Activated naive CD8-positive, alpha-beta T cell (primary cell): Measurements from ENCODE around the gene ADGRG6.

Source experiments
- H3K27ac Mint-ChIP-seq: one replicate; pipeline ENCODE4 v1.8.0; 2021; ENCODE audit warnings: mixed read lengths
- H3K27me3 Mint-ChIP-seq: one replicate; pipeline ENCODE4 v1.8.0; 2021; ENCODE audit warnings: mixed read lengths
- H3K36me3 Mint-ChIP-seq: one replicate; pipeline ENCODE4 v1.8.0; 2021; ENCODE audit warnings: mixed read lengths
- H3K4me1 Mint-ChIP-seq: one replicate; pipeline ENCODE4 v1.8.0; 2021; ENCODE audit warnings: low read depth, mixed read lengths
- H3K4me3 Mint-ChIP-seq: one replicate; pipeline ENCODE4 v1.8.0; 2021; ENCODE audit warnings: mild to moderate bottlenecking, mixed read lengths
- H3K9me3 Mint-ChIP-seq: one replicate; pipeline ENCODE4 v1.8.0; 2021; ENCODE audit warnings: low read depth, mixed read lengths

ADGRG6 gene

DNA sequence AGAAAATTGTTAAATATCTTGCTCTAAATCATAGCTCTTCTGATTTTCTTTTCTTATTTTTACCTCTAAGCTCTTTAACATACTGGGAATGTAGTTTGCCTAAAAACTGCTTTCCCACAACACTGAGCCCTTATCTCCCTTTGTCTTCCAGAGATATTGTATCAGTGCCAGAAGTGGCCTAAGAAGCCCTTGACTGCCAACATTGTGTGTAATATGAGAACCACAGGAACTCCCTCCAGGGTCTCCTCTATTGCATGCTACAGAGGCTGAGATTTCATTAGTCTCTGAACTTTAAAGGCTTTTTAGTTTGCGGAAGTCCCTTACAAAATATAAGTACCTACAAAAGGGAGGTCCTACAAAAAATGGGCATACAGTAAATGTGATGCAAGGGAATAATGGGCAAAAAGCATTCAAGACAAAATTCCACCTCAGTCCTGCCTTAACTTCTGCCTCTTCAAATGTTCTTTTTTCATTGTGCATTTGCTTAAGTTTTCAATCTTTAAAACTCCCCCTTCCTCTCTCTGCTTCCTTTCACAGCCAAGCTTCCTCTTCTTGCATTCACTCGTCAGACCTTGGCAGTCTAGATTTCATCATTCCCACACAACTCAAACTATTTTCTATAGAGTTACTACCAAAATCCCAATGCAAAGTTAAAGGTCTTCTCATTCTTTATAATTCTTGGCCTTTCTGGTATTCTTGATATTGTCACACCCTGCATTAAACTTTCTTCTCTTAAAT, 76.5 kb downstream of the ADGRG6 start:
- Mint-ChIP-seq H3K4me1 (peaks cover 4% of the 10 kb centered on the region), H3K36me3 (no peaks in the 10 kb centered on the region), H3K9me3 (no peaks in the 10 kb centered on the region), H3K27me3 (no peaks in the 10 kb centered on the region), H3K27ac (no peak overlapping the region), H3K4me3 (no peak overlapping the region)

DNA sequence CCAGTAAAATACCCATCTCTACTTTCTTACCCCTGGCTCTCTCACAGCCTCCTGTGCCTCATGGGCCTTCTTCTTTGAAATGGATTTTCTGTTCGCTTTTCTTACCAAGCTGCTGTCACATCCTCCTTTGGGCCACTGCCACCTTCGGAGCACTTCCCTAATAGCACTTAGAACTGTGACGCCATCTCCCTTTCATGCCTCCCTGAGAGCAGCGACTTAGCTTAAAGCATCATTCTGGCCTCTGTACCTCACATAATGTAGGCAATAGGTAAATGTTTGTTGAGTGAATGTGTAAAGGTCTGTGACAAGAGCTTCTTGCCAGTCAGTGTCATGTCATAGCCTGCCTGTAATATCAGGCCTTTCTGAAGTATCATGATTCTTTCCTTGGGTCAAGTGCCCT, 78.8 kb downstream of the ADGRG6 start:
- Mint-ChIP-seq H3K27me3 (no peaks in the 10 kb centered on the region), H3K4me1 (peaks cover 4% of the 10 kb centered on the region), H3K36me3 (no peaks in the 10 kb centered on the region), H3K9me3 (no peaks in the 10 kb centered on the region), H3K4me3 (no peak overlapping the region), H3K27ac (no peak overlapping the region)

DNA sequence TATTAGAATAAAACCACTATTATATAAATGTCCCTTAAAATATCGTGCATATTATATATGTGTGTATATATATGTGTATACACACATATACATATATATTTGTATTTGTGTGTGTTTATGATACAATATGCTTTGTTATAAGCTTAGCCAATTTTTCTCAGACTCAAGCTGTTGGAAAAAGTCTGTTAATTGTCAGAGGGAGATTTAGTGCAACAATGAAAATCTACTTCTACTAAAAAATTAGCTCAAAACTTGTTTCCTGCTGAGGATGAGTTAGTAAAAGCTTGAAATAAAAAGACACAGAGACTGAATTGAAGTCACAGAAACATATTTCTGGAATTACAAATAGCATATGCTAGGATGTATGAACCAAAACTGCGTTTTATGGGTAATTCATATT, 79.4 kb downstream of the ADGRG6 start:
- no peak overlapping the region for H3K27ac Mint-ChIP-seq
- peaks cover 4% of the 10 kb centered on the region for H3K4me1 Mint-ChIP-seq
- no peaks in the 10 kb centered on the region for H3K36me3 Mint-ChIP-seq
- no peaks in the 10 kb centered on the region for H3K9me3 Mint-ChIP-seq
- no peaks in the 10 kb centered on the region for H3K27me3 Mint-ChIP-seq
- no peak overlapping the region for H3K4me3 Mint-ChIP-seq

DNA sequence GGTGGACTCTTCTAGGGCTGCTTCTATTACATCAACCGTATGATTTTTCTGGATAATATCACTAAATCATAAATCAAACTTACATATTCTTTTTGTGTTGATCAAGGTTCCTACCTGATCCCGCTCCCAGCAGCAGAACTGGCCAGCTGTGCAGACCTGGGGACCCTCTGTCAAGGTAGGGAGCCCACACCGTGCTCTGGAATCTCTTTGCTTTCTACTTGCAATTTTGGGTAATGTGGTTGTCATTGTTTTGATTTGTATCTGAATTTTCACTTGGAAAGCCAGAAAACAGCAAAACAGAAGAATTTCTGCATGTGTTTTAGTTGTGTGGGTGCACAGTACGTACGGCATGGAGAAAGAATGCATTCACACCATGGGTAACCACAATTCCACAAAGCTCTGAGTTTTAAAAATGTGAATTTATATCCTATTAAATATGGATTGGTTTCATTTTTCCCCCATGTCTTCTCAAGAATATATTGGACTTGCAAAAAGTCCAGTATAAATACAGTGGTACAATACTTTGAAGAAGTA, 80.1 kb downstream of the ADGRG6 start:
- H3K9me3 Mint-ChIP-seq, result no peaks in the 10 kb centered on the region
- H3K27ac Mint-ChIP-seq, result no peak overlapping the region
- H3K4me1 Mint-ChIP-seq, result peaks cover 4% of the 10 kb centered on the region
- no peaks in the 10 kb centered on the region for H3K27me3 Mint-ChIP-seq
- H3K4me3 Mint-ChIP-seq, result no peak overlapping the region
- no peaks in the 10 kb centered on the region for H3K36me3 Mint-ChIP-seq

DNA sequence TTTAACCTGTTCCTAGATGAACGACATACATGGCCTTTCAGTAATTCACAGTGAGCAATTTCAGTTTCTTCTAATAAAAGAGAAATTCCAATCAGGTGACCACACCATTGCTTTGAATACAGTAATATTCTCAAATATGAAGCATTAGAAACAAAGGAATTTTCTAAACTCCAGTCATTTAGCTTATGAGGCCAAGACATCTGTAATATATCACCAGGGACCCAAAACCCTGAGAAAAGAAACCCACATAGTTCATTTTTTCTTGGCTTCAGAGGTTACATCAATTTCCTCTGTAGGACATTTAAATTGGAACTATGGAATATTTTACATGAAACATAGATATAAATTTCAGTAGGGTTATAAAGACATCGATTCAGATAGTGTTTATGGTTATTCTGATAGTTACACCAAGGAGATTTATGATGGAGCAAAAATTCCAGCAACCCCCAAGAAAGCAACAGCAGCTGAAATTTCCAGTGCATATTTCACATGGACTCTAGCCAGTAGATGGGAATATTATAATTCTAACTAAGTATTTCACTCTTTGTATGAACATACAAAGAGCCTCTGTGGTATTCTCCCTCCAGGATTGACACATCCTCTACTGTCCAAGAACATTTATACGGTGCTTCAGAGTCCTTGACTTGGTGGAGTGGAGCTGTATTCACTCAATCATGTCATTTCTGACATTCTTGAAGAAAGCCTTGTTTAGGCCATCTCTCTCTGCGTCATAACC, 82.9 kb downstream of the ADGRG6 start:
- no peaks in the 10 kb centered on the region for H3K9me3 Mint-ChIP-seq
- peaks cover 2% of the 10 kb centered on the region for H3K4me1 Mint-ChIP-seq
- no peaks in the 10 kb centered on the region for H3K36me3 Mint-ChIP-seq

DNA sequence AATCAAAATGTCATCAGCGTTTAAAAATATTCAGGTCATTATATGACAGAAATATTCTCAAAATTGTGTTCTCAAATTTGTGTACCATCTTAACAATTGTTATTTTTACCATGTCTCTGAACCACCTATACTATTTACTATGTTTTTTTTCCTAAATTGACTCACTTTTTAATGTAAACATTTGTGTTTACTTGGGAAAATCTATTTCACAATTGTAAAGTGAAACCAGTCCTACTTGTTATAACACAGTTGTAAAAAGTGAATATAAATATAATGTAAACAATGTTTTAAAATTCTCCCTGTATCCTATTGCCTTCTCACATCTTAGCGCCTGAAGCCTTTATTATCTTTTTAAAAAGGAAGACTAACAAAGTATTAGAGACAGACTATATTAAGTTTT, 83.5 kb downstream of the ADGRG6 start:
- H3K9me3 Mint-ChIP-seq, result no peaks in the 10 kb centered on the region
- no peaks in the 10 kb centered on the region for H3K27me3 Mint-ChIP-seq
- no peak overlapping the region for H3K4me3 Mint-ChIP-seq
- no peak overlapping the region for H3K27ac Mint-ChIP-seq
- H3K36me3 Mint-ChIP-seq, result no peaks in the 10 kb centered on the region
- peaks cover 2% of the 10 kb centered on the region for H3K4me1 Mint-ChIP-seq

More for the DNA sequence above, 82.9 kb downstream of the ADGRG6 start:
- H3K27ac Mint-ChIP-seq, result no peak overlapping the region
- no peak overlapping the region for H3K4me3 Mint-ChIP-seq
- no peaks in the 10 kb centered on the region for H3K27me3 Mint-ChIP-seq

DNA sequence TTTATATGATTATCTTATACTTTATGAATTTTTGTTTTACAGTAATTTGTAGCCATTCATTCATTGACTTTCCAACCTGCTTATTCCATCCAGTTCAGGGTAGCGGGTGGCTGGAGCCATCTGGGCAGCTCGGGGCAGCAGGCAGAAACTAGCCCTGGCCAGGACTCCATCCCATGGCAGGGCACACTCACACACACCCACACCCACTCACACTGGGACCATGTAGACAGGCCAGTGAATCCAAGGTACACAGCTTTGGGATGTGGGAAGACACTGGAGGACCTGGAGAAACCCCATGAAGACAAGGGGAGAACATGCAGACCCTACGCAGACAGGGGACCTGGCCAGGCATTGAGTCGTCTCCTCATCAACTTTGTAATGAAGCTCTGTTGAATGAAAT, 84.8 kb downstream of the ADGRG6 start:
- Mint-ChIP-seq H3K36me3 (no peaks in the 10 kb centered on the region), H3K27me3 (no peaks in the 10 kb centered on the region), H3K27ac (no peak overlapping the region), H3K4me1 (peaks cover 8% of the 10 kb centered on the region), H3K4me3 (no peak overlapping the region), H3K9me3 (no peaks in the 10 kb centered on the region)

DNA sequence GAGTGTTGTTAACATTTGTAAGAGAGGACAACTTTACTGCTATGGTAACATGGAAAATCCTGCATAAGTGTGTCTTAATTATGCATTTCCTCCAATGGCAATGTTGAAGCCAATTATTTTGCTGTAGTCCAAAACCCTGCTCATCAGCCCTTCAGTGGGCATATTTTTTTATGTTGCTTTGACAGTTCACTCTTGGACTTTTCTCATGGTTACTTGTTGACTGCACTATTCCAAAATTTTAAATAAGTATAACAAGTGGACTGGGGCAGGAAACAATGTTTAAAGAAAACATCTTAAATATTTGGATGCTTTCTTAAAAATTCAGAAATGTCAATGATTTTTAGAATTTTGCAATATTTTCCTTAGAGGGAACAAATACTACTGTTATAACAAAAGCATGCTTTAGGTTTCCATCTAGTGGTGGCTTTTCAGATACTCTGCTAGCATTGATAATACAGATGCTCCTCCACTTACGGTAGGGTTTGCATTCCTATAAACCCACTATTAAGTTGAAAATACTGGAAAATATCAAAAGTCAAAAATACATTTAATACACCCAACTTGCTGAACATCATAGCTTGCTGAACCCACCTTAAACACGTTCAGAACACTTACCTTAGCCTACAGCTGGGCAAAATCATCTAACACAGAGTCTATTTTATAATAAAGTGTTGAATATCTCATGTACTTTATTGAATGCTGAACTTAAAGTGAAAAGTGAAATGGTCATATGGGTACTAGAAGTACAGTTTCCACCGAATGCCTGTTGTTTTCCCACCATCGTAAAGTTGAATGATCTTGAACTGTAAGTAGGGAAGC, 86.4 kb downstream of the ADGRG6 start:
- H3K4me1 Mint-ChIP-seq, result peaks cover 13% of the 10 kb centered on the region
- H3K9me3 Mint-ChIP-seq, result no peaks in the 10 kb centered on the region
- H3K4me3 Mint-ChIP-seq, result no peak overlapping the region
- H3K27me3 Mint-ChIP-seq, result no peaks in the 10 kb centered on the region
- no peak overlapping the region for H3K27ac Mint-ChIP-seq
- no peaks in the 10 kb centered on the region for H3K36me3 Mint-ChIP-seq

DNA sequence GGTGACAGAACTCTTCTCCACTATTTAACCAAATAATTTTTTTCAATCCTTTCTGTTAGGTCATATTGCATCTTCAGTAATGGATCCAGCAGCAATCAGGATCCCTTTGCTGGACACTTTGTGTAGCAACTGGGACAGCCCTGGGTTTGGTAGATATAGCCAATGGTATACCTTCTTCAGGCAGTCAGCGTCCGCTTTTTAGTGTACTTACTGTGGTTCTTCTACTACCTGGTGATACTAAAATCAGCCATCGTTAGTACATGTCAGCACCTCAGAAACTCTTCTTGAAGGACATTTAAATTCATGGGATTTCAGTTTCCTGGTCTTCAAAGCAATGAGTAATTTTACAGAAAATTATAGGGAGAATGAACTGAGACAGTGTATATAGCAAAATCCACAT, 93.5 kb downstream of the ADGRG6 start:
- Mint-ChIP-seq H3K36me3 (no peaks in the 10 kb centered on the region), H3K27ac (peak overlapping the region; percentile 92), H3K4me1 (peaks cover 50% of the 10 kb centered on the region), H3K27me3 (no peaks in the 10 kb centered on the region), H3K4me3 (peak overlapping the region; percentile 46), H3K9me3 (no peaks in the 10 kb centered on the region)

DNA sequence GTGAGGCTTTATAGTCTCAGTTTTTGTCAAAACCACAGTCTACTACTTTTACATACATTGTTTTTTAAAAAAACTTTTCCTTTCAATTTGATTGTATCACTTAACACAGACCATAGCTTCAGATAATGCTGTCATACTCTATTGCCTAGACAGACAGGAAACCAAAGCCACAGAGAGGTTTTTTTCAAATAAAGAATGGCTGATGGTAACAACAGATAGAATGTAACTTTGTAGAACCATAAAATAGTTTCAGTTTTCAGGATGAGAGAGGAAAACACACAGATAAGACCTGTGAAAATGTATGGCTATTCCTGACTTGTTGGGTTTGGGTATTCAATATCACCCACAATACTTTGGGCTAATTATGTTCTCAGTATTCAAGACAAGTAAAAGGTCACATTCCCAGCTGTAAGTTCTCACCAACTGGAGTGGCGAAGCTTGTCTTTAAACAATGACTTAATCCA, 94.0 kb downstream of the ADGRG6 start:
- Mint-ChIP-seq H3K4me1 (peaks cover 54% of the 10 kb centered on the region), H3K9me3 (no peaks in the 10 kb centered on the region), H3K27me3 (no peaks in the 10 kb centered on the region), H3K27ac (peak overlapping the region; percentile 92), H3K36me3 (no peaks in the 10 kb centered on the region), H3K4me3 (peak overlapping the region; percentile 46)

DNA sequence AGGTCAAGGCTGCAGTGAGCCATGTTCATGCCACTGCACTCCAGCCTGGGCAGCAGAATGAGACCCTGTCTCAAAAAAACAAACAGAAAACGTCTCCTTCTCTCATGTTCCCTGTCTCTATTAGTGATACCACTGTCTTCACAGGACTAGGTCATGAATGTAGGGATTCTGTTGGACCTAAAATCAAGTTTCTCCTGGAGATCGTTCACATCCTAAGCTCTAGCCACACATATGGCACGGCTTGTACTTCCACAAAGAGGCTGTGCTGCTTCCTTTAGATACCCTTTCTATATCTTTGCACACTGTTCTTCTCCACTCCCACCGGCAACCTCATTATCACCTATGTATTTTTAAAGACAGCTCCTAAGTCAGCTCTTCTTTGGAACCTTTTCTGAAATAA, 96.5 kb downstream of the ADGRG6 start:
- Mint-ChIP-seq H3K36me3 (no peaks in the 10 kb centered on the region), H3K9me3 (no peaks in the 10 kb centered on the region), H3K4me1 (peaks cover 48% of the 10 kb centered on the region), H3K4me3 (no peak overlapping the region), H3K27me3 (no peaks in the 10 kb centered on the region), H3K27ac (no peak overlapping the region)

DNA sequence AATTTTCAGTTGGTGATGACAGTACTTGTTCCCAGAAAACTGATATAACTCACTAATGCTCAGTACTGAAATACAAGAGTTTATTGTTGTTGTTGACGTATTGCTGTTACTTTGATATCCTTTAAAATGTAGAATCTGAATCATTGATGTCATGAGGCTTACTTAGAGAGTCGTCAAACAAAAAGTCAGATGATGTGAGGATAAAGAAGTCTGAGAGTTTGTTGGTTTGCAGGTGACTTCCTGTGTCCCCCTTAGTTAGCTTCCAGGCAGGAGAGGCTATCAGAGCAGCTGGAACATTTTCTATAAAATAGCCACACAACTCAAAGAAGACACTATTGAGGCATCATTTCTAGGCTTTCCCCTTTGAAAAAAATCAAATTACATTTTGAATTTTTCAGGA, 97.9 kb downstream of the ADGRG6 start:
- Mint-ChIP-seq H3K27ac (no peak overlapping the region), H3K4me1 (peaks cover 38% of the 10 kb centered on the region), H3K36me3 (no peaks in the 10 kb centered on the region), H3K4me3 (no peak overlapping the region), H3K9me3 (no peaks in the 10 kb centered on the region), H3K27me3 (no peaks in the 10 kb centered on the region)

DNA sequence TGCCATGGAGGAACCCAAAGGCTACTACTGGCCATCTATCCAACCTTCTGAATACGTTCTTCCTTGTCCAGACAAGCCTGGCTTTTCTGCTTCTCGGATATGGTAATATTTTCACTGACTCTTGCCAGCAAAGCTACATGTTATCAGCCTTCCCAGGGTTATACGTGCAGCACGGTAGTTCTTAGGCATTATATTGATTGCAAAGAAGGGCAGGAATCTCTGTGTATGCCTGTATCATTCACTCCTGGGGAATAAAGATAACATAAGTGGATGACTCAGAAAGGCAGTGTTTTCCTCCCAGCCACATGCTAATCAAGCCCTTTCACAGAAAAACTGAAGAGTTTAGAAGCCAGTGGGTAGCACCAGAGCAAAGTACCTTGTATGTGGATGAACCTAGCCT, 98.7 kb downstream of the ADGRG6 start:
- H3K27ac Mint-ChIP-seq, result no peak overlapping the region
- H3K4me3 Mint-ChIP-seq, result no peak overlapping the region
- no peaks in the 10 kb centered on the region for H3K9me3 Mint-ChIP-seq
- no peaks in the 10 kb centered on the region for H3K27me3 Mint-ChIP-seq
- H3K36me3 Mint-ChIP-seq, result no peaks in the 10 kb centered on the region
- peaks cover 30% of the 10 kb centered on the region for H3K4me1 Mint-ChIP-seq

DNA sequence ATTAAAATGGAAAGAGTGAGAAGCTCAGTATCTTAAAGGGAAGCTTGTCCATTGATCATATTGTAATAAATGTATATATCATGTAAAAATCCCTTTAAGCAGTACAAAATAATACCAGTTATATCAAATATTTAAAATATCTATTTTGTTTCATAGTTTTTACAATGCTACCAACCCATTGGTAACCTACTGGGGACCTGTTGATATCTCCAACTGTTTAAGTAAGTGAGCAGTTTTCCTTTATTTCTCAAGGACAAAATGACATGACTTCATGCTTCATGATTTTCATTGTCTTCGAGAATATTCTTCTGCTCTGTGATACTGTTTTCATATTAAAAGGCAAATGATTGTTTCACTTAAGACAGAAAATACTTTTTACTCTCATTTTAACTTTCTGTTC, 100.0 kb downstream of the ADGRG6 start:
- H3K4me1 Mint-ChIP-seq, result peaks cover 18% of the 10 kb centered on the region
- no peaks in the 10 kb centered on the region for H3K36me3 Mint-ChIP-seq
- H3K4me3 Mint-ChIP-seq, result no peak overlapping the region
- no peaks in the 10 kb centered on the region for H3K27me3 Mint-ChIP-seq
- H3K9me3 Mint-ChIP-seq, result no peaks in the 10 kb centered on the region
- H3K27ac Mint-ChIP-seq, result no peak overlapping the region

DNA sequence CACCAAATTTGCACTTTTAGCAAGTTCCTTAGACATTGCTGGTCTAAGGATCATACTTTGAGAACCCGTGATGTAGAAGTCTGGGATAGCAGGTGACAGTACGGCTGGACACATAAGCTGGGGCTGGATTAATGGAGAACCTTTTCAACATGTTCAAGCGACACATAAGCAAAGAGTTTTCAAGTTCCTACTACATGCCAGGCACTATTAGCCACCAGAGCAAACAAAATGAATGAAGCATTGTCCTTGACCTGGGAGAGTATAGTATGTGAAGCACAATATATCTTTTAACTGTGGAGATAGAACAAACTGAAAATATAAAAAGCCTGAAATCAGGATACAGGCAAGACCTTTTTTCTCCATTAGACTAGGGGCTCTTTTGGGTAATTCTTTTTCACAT, 102.9 kb downstream of the ADGRG6 start:
- peaks cover 35% of the 10 kb centered on the region for H3K4me1 Mint-ChIP-seq

More for the DNA sequence above, 102.9 kb downstream of the ADGRG6 start:
- Mint-ChIP-seq H3K9me3 (no peaks in the 10 kb centered on the region), H3K27ac (no peak overlapping the region), H3K4me3 (no peak overlapping the region), H3K36me3 (no peaks in the 10 kb centered on the region), H3K27me3 (no peaks in the 10 kb centered on the region)
